Thyroid gland (tissue), 4 donors: Measurements from ENCODE around the gene STX16. TPM values are rescaled to one million over a fixed set of nuclear protein-coding genes. Genes with fewer than 3 reads are reported as not detected.

ENCODE experiments used
- DNase-seq, 2 donors: peaks; one replicate each; pipeline ENCODE4 v3.0.0-alpha.2; 2019
- H3K27ac ChIP-seq, 3 donors: fragments of 200-600 bp; sonication (generic); 1 replicate in 2 of 3; 2 replicates in 1 of 3; pipeline ENCODE4 v1.5.1; 2016 to 2019; ENCODE audit warnings: mild to moderate bottlenecking in 1 of 3, moderate library complexity in 1 of 3
- H3K27me3 ChIP-seq: fragments of 200-600 bp; sonication (generic); one replicate; pipeline ENCODE4 v1.5.1; 2019
- H3K36me3 ChIP-seq, 2 donors: fragments of 200-600 bp; sonication (generic); one replicate each; pipeline ENCODE4 v1.5.1; 2016 to 2019
- H3K4me1 ChIP-seq, 2 donors: fragments of 200-600 bp; sonication (generic); one replicate each; pipeline ENCODE4 v1.5.1; 2017 to 2019
- H3K4me3 ChIP-seq, 3 donors: fragments of 200-600 bp; sonication (generic); replicated peaks in 1 of 3; 1 replicate in 2 of 3; 2 replicates in 1 of 3; pipeline ENCODE4 v1.5.1; 2016; ENCODE audit warnings: mild to moderate bottlenecking in 1 of 3
- H3K9me3 ChIP-seq: fragments of 200-600 bp; sonication (generic); one replicate; pipeline ENCODE4 v1.5.1; 2017
- POLR2A ChIP-seq, 2 donors: fragments of 450-650 bp; IDR thresholded peaks; one replicate each; pipeline ENCODE4 v1.6.1; 2017; ENCODE audit warnings: antibody characterized with exemption in 2 of 2, mild to moderate bottlenecking in 2 of 2, moderate library complexity in 1 of 2
- WGBS, 2 donors: methylation state at CpG; one replicate each; pipeline ENCODE4 v1.1.5; 2017; 5-methylcytosine and 5-hydroxymethylcytosine counted together
- intact Hi-C: fragments of 100-400 bp; cut with DNase I; formaldehyde crosslinking; loops from one replicate; pipeline ENCODE4 v1.15.1; 2023
- total RNA-seq, 4 donors: library from RNA; depleted of rRNA; stranded (reverse); fragments of >200 nt; gene quantifications; one replicate each; pipeline ENCODE4 v1.2.3, GENCODE V29; 2016
- TF ChIP-seq, protein P1 (sequence below), 6 experiments: fragments of 200-600 bp in 3 of 6; fragments of 450-650 bp in 3 of 6; sonication (generic) in 3 of 6; IDR thresholded peaks; one replicate each; pipeline ENCODE4 v1.5.1; 2016 to 2019; ENCODE audit warnings: antibody characterized with exemption in 6 of 6, mild to moderate bottlenecking in 2 of 6, inconsistent platforms in 1 of 6, moderate library complexity in 1 of 6

Gene STX16
- total RNA-seq, 4 donors from 2014 or later, result 42.5 to 59.1 (median 53.0) TPM

- Histone ChIP-seq H3K27ac (no peak overlapping the region), H3K4me1 (no peaks in the 10 kb centered on the region), H3K9me3 (no peaks in the 10 kb centered on the region), H3K36me3 (no peaks in the 10 kb centered on the region), H3K4me3 (no peak overlapping the region), H3K27me3 (no peaks in the 10 kb centered on the region)
- intact Hi-C loops, result no loop called here
- TF ChIP-seq, protein P1, sequence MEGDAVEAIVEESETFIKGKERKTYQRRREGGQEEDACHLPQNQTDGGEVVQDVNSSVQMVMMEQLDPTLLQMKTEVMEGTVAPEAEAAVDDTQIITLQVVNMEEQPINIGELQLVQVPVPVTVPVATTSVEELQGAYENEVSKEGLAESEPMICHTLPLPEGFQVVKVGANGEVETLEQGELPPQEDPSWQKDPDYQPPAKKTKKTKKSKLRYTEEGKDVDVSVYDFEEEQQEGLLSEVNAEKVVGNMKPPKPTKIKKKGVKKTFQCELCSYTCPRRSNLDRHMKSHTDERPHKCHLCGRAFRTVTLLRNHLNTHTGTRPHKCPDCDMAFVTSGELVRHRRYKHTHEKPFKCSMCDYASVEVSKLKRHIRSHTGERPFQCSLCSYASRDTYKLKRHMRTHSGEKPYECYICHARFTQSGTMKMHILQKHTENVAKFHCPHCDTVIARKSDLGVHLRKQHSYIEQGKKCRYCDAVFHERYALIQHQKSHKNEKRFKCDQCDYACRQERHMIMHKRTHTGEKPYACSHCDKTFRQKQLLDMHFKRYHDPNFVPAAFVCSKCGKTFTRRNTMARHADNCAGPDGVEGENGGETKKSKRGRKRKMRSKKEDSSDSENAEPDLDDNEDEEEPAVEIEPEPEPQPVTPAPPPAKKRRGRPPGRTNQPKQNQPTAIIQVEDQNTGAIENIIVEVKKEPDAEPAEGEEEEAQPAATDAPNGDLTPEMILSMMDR (IDR thresholded peaks at IDR 0.05), result no peak
- DNase-seq, result peak; percentile 23 to 30
- 25 to 31% methylated on average over 12 of the region's 12 CpGs for WGBS, 2 donors
These were observed 32.6 kb upstream of the STX16 start for GRCh38 chr20:58618351-58619076.

- TF ChIP-seq, protein P1 (IDR thresholded peaks at IDR 0.05), result no peak
- no peak for TF ChIP-seq POLR2A (IDR thresholded peaks at IDR 0.05)
- H3K27me3 ChIP-seq, result no peaks in the 10 kb centered on the region
- intact Hi-C loops, result no loop called here
- no peak overlapping the region for H3K4me3 ChIP-seq
- no peak for DNase-seq
- WGBS, 2 donors, result 72 to 75% methylated on average over 16 to 19 of the region's 22 CpGs
- H3K4me1 ChIP-seq, result no peaks in the 10 kb centered on the region
- H3K27ac ChIP-seq, result no peak overlapping the region
- H3K36me3 ChIP-seq, result no peaks in the 10 kb centered on the region
- H3K9me3 ChIP-seq, result no peaks in the 10 kb centered on the region
These were observed 31.8 kb upstream of the STX16 start for GRCh38 chr20:58619077-58619863.

DNA sequence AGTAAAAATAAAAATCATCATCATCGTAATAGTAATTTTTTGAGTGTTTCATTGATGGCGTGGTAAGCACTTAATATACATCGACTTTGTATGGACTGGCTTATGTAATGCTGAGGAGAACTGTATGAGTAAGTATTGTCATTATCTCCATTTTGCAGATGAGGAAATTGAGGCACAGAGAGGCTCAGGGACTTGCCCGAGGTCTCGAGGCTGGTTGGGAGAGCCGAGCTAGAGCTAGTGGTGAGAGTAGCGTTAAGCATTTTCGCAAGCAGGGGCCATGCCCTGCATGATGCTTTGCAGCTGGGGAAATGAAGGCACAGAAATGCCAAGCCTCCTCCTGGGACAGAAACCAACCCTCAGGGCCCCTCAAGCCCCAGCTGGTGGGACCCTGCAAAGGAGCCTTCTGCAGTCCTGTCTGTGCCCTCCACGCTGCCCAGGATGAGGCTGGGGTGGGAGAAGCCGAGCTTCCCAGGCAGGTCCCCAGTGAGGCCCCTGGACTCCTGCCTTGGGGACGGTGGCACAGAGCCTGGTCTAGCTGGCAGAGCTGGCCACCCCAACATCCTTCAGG is 31.1 kb upstream of the STX16 start:
- Histone ChIP-seq H3K4me3 (no peak overlapping the region), H3K4me1 (no peaks in the 10 kb centered on the region), H3K9me3 (no peaks in the 10 kb centered on the region), H3K36me3 (no peaks in the 10 kb centered on the region), H3K27ac (no peak overlapping the region), H3K27me3 (no peaks in the 10 kb centered on the region)
- no peak for TF ChIP-seq POLR2A (IDR thresholded peaks at IDR 0.05)
- TF ChIP-seq, protein P1 (IDR thresholded peaks at IDR 0.05), result no peak
- intact Hi-C loops, result no loop called here
- WGBS, 2 donors, result 90% methylated on average over 10 to 11 of the region's 11 CpGs
- no peak for DNase-seq

DNA sequence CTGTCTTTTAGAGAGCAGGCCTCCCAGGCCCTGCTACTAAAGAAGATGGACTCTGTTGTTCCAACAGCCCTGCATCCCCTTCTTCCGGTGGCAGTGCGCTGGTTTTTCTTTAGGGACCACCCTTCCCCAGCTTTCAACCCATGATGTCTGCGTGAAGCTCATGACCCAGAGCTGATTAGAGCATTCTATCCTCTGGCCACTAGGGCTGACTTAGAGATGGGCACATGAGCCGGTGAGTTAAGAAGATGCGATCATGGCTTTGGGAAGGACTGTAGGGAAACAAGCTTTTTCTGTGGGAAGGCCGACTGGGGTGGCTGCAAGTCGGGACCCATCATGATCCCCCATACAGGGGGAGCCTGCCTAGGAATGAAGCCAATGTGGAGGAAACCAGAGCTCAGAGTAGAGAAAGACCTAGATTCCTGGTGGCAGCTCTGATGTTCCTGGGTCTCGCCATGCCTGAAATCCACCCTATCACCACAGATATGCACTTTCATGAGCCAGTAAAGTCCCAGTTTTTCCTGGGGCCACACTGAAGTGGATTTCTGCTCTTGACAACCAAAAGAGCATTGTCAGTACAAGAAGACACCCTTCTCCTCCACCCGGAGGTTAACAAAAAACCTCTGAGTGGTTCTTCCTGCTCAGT is 29.1 kb upstream of the STX16 start:
- Histone ChIP-seq H3K36me3 (no peaks in the 10 kb centered on the region), H3K27ac (no peak overlapping the region), H3K27me3 (no peaks in the 10 kb centered on the region), H3K4me1 (no peaks in the 10 kb centered on the region), H3K9me3 (no peaks in the 10 kb centered on the region), H3K4me3 (no peak overlapping the region)
- 95% methylated on average over 9 of the region's 9 CpGs for WGBS, 2 donors
- no peak for DNase-seq
- intact Hi-C loops, result no loop called here
- no peak for TF ChIP-seq POLR2A (IDR thresholded peaks at IDR 0.05)
- TF ChIP-seq, protein P1 (IDR thresholded peaks at IDR 0.05), result no peak
